ENCODE data around the gene IPP. TPM values are rescaled to one million over a fixed set of nuclear protein-coding genes. Genes with fewer than 3 reads are reported as not detected.

The IPP gene
- total and polyA plus RNA-seq, 10 donors = 0.96 to 13.4 (median 9.9) TPM

DNA sequence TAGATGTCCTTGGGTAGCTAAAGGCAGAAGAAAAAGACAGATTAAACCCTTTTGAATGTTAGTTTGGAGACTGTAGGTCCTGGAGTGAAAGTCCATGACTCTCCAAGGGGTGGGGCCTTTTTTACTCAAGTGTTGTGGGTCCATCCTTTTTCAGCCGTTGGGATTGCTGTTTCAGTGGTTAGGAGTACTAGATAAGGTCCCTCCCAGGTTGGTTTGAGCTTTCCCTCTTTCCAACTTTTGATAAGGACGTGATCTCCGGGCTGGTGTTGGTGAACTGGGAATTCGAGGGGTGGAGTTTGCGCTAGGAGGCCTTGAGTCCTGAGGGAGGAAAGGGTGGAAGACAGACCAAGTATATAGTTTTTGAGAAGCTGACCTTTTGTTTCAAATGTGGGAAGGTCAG, 5.2 kb upstream of the IPP start:
- H3K27ac ChIP-seq = no peak overlapping the region
- H3K4me1 ChIP-seq = peaks cover 0 to 15% (median 10%) of the 10 kb centered on the region in 6 donors
- no peak for DNase-seq
- H3K27me3 ChIP-seq (replicated peaks in 1 of 7) = no peaks in the 10 kb centered on the region
- 52 to 95% (median 83%) methylated on average over 5 of the region's 5 CpGs for whole genome bisulfite sequencing, 5 donors
- peaks cover 2 to 14% (median 10%) of the 10 kb centered on the region in 8 donors for H3K9me3 ChIP-seq
- no peaks in the 10 kb centered on the region for H3K36me3 ChIP-seq
- TF ChIP-seq POLR2AphosphoS5 (IDR thresholded peaks at IDR 0.05) (no peak), POLR2A (IDR thresholded peaks at IDR 0.05) (no peak), CTCF (IDR thresholded peaks at IDR 0.05 in 8 of 11, conservative IDR thresholded peaks at IDR 0.05 in 3 of 11) (no peak)
- H3K4me3 ChIP-seq = no peak overlapping the region
- intact Hi-C loops (cut with DNase I; ENCODE audit: low total_unique reads) = no loop called here

DNA sequence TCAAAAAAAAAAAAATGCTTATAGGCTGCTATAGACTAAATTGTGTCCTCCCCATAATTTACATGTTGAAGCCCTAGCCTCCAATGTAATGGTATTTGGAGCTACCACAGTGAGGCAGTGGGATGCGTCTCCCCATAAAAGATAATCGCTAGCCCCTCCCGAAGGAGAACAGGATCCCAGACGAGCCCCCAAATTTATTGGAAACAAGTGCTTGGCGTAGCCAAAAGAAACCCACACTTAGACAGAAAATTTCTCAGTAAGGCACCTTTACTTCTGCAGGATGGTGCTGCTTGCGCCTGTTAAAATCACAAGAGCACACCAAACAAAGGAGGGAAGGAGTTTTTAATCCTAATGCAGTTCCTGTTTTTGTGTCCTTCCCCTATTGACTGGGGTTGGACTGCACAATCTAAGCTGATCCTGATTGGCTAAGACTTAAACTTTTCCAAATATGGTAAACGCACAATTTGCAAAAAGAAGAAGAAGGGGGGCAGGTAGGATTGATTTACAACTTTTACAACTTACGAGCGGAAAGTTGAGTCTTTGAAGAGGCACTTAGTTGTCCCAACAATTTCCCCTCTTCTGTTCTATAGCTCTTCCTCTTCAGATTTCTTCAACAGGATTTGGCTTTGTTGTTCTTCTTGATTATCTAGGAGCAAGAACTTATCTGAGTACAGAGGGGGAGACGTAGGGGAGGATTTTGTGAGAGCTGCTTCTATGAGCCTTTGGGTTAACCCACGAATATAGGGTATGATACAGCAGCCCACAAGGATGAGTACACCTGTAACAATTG, 3.0 kb upstream of the IPP start:
- H3K36me3 ChIP-seq = no peaks in the 10 kb centered on the region
- H3K4me3 ChIP-seq = no peak overlapping the region
- TF ChIP-seq POLR2AphosphoS5 (IDR thresholded peaks at IDR 0.05) (no peak), CTCF (IDR thresholded peaks at IDR 0.05 in 8 of 11, conservative IDR thresholded peaks at IDR 0.05 in 3 of 11) (no peak), POLR2A (IDR thresholded peaks at IDR 0.05) (no peak)
- peaks cover 2 to 14% (median 10%) of the 10 kb centered on the region in 8 donors for H3K9me3 ChIP-seq
- no peak for DNase-seq
- intact Hi-C loops (cut with DNase I; ENCODE audit: low total_unique reads) = no loop called here
- H3K27ac ChIP-seq = peak overlapping the region in 2 of 8 donors; percentile 42 to 99
- H3K27me3 ChIP-seq (replicated peaks in 1 of 7) = no peaks in the 10 kb centered on the region
- 84 to 97% (median 92%) methylated on average over 11 of the region's 11 CpGs for WGBS, 5 donors
- H3K4me1 ChIP-seq = peaks cover 3 to 32% (median 20%) of the 10 kb centered on the region in 6 donors

DNA sequence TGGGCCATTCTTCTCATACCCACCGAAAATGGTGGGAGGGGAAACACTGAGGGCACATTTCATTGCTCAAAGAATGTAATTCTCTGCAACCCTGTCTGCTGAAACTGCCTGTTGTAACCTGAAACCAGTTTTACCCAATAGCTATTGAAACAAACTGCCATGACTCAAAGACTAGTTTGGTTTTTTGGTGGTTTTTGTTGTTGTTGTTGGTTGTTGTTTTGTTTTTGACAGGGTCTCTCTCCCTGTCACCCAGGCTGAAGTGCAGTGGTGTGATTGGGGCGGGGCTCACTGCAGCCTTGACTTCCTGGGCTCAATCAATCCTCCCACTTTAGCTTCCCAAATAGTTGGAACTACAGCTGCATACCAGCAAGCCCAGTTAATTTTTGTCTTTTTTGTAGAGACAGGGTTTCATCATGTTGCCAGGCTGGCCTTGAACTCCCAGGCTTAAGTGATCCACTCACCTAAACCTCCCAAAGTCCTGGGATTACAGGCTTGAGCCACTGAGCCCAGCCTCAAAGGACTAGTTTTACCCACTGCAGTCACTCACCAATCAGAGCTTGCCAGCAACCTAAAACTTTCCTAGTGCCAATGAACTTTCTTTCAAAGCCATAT, 2.1 kb upstream of the IPP start:
- Histone ChIP-seq H3K4me1 (peaks cover 3 to 35% (median 20%) of the 10 kb centered on the region in 6 donors), H3K27me3 (replicated peaks in 1 of 7) (no peaks in the 10 kb centered on the region), H3K36me3 (no peaks in the 10 kb centered on the region), H3K4me3 (no peak overlapping the region), H3K9me3 (peaks cover 2 to 14% (median 10%) of the 10 kb centered on the region in 8 donors), H3K27ac (peak overlapping the region in 4 of 8 donors; percentile 2 to 99 (median 38))
- intact Hi-C loops (cut with DNase I; ENCODE audit: low total_unique reads) = no loop called here
- 73 to 88% (median 81%) methylated on average over 2 of the region's 2 CpGs for WGBS, 5 donors
- no peak for TF ChIP-seq CTCF (IDR thresholded peaks at IDR 0.05 in 8 of 11, conservative IDR thresholded peaks at IDR 0.05 in 3 of 11)
- no peak for TF ChIP-seq POLR2A (IDR thresholded peaks at IDR 0.05)
- TF ChIP-seq POLR2AphosphoS5 (IDR thresholded peaks at IDR 0.05) = no peak
- DNase-seq = no peak

- peak overlapping the region in 6 of 8 donors; percentile 94 to 99 (median 98) for H3K27ac ChIP-seq
- intact Hi-C loops (cut with DNase I; ENCODE audit: low total_unique reads) = no loop called here
Observed at GRCh38 chr1:45752014-45752413, 1.6 kb upstream of the IPP start.

More at GRCh38 chr1:45752014-45752413, 1.6 kb upstream of the IPP start:
- no peak overlapping the region for H3K4me3 ChIP-seq
- TF ChIP-seq POLR2AphosphoS5 (IDR thresholded peaks at IDR 0.05) = no peak
- no peak for TF ChIP-seq POLR2A (IDR thresholded peaks at IDR 0.05)
- TF ChIP-seq CTCF (IDR thresholded peaks at IDR 0.05 in 8 of 11, conservative IDR thresholded peaks at IDR 0.05 in 3 of 11) = no peak
- no peak for DNase-seq
- no peaks in the 10 kb centered on the region for H3K36me3 ChIP-seq
- no peaks in the 10 kb centered on the region for H3K27me3 ChIP-seq (replicated peaks in 1 of 7)
- peaks cover 2 to 14% (median 10%) of the 10 kb centered on the region in 8 donors for H3K9me3 ChIP-seq
- WGBS, 5 donors = 89 to 100% (median 97%) methylated on average over 2 of the region's 2 CpGs
- H3K4me1 ChIP-seq = peaks cover 3 to 35% (median 20%) of the 10 kb centered on the region in 6 donors
